Amygdala (tissue), 56 donors: ENCODE measurements around the gene GAD2.
"Not testable (repeated sequence)": the region's sequence is repeated elsewhere in the genome, so short reads cannot be mapped to it uniquely, and the experiment has no call there.

Experiments used
- DNase-seq, 56 donors: peaks; one replicate each; lab custom pipeline; 2025; lab: John Stamatoyannopoulos, UW

Gene GAD2

GRCh38 chr10:26310361-26310760, 93.8 kb downstream of the GAD2 start:
- DNase-seq: no peak

GRCh38 chr10:26311383-26311940, 94.9 kb downstream of the GAD2 start:
- no peak for DNase-seq

- no peak for DNase-seq
These were observed 97.9 kb downstream of the GAD2 start for GRCh38 chr10:26314265-26315013.

DNA sequence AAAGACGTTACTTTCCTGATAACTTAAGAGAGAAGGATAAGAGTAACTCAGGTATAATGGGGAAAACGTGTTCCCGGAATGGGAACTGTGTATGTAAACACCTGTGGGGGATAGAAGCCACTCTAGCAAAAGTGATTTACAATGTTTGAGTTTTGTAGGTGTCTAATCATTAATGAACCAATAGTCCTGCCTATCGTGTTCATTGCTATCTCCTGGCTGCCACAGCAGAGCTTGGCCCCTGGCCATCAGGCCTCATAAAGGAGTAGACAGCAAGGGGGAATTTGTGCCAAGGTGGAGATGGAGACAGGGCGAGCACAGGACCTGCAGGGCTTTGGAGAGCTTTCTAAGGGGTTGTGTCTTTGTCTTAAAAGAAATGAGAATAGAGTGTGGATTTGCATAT, 102.1 kb downstream of the GAD2 start:
- no peak for DNase-seq

GRCh38 chr10:26323219-26323618, 106.6 kb downstream of the GAD2 start:
- no peak for DNase-seq

- DNase-seq: no peak
These were observed 110.3 kb downstream of the GAD2 start for GRCh38 chr10:26326851-26327250.

DNA sequence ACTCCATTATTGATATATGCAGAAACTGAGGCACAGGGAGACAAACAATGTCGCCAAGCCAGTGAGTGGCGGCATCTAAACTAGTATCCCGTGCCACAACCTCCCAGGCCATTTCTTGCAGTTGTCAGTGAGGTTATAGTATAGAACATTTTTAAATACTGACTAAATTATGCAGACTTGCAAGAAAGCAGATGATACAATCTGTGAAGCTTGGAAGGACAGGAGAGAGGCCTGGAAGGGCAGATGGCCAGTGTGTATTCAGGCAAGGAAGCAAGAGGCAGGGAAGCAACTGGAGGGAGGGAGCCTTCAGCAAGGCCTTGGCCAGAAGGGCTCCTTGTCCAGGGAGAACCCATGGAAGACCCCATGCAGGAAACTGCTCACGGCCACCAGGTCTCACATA, 111.2 kb downstream of the GAD2 start:
- no peak for DNase-seq

GRCh38 chr10:26331371-26331770, 114.8 kb downstream of the GAD2 start:
- no peak for DNase-seq

DNA sequence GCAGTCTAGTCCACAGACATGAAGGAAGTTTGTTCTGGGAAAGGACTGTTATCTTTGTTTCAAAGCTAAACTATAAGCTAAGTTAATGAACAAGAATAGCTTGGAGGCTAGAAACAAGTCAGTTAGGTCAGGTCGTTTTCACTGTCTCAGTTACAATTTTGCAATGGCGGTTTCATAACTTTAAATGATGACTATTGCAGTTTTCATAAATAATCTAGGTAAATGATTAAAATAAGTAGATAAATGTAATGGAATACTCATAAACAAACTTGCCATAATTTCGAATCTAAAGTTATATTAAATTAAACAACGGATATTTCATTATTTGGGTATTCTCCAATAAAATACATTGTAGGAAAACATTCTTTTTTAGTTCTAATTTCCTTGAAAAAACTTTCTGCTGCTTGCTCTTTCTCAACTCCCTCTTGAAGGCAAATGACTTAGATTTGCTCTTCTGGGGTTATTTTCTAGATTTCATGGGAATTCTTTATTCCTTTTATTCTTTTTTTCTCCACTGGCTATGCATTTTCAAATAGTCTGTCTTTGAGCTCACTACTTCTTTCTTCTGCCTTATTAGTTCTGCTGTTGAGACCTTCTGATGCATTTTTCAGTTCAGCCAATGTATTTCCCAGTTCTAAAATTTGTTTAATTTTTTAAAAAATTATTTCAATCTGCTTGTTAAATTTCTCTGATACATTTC, 117.8 kb downstream of the GAD2 start:
- no peak for DNase-seq

GRCh38 chr10:26334932-26335573, 118.5 kb downstream of the GAD2 start:
- DNase-seq: peak in 12 of 56 donors; percentile 2 to 38 (median 7)

DNA sequence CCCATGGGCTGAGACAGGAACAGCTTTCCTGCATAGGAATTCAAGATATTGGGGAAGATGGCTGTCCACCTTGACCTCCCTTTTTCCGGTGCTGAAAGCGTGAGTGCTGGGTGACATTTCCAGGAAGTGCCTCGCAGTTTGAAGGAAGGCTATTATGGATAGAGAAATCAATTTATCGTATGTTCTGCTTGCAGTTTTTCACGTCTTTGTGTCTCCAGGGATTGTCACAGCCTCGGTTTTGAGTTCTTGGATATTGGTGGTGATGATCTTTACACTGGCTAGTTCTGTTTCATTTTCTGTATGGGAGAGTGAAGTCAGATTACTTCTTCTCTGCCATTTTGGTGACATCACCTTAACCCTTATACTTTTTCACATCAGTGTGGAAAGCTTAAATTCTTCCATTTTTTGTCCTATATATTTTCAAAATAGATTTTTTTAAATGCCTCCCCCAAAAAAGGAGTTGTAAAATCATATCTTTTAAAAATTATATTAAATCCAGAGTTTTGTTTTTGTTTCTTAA, 119.1 kb downstream of the GAD2 start:
- no peak for DNase-seq

DNA sequence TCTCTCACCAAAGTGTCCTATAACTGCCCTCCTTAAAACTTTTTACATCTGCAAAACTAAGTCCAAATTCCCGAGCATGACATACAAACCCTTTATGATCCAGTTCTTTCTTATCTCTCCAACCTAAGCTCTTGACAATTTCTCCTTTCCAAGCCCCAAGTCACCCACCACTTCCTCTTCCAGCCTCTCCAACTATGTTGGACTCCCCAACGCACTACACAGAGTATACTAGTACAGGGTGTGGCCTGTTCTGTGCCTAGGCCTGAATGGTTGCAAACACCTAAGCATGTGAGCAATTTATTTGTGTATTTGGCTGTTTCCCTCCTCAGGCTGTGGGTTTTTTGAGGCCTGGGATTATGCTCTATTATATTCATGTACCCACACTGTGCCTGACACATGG, 120.4 kb downstream of the GAD2 start:
- no peak for DNase-seq

DNA sequence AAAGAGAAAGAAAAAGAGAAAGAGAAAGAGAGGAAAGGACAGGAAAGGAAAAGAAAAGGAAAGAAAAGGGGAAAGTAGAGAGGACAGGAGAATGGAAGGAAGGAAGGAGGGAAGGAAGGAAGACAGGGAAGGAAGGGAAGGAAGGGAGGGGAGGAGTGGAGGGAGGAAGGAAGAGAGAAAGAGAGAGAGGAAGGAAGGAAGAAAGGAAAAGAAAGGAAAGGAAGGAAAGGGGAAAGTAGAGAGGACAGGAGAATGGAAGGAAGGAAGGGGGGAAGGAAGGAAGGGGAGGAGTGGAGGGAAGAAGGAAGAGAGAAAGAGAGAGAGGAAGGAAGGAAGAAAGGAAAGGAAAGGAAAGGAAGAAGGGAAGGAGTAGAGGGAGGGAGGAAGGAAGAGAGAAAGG, 125.1 kb downstream of the GAD2 start:
- DNase-seq: no peak

DNA sequence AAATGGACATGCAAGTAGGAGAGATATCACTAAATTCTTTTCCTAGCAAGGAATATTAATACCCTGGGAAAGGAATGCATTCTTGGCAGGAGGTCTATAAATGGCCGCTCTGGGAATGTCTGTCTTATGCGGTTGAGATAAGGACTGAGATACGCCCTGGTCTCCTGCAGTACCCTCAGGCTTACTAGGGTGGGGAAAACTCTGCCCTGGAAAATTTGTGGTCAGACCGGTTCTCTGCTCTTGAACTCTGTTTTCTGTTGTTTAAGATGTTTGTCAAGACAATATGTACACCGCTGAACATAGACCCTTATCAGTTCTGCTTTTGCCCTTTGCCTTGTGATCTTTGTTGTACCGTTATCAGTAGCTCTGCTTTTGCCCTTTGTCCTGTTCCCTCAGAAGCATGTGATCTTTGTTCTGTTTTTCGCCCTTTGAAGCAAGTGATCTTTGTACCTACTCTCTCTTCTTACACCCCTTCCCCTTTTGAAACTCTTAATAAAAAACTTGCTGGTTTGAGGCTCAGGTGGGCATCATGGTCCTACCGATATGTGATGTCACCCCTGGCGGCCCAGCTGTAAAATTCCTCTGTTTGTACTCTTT, 132.3 kb downstream of the GAD2 start:
- DNase-seq: not testable (repeated sequence)
